ENCODE measurements around the gene TACR2.

Gene TACR2

DNA sequence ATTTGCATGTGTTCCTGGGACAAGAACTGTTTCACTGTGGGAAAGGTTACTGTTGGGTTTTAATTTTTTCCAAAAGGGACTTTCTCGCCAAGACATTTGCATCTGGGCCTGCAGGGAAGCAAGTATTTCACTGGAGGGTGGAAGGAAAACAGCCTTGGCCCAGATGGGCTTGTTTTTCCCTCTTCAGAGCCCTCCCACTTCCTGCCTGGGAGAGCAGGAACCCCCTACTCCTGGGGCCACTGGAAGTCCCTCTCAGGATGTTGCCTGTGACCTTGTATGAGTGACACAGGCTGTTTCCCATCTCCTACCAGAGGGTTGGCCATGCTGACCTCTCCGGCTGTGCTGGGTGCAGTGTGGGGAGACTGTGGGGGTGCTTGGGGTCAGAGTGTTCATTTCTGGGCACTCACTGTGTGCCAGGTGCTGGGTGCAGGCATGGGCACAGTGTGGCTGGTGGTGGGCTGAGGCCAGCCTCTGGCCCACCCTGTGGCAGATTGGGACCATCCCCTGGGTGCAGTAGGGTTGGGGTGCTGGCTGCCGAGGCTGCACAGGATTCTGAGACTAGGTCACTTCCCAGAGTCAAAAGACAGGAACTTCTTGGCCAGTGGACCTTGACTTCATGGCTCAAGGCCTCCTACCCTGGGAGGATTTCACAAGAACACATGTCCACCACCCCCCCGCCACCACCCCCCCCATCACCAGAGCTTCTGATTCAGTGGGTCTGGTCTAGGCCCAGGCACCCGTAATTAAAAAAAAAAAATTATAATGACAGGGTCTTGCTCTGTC is 44.7 kb upstream of the TACR2 start:
- no peak overlapping the region for H3K4me3 ChIP-seq (ENCODE audit: low read depth, low read length)
- TF ChIP-seq, protein P1, sequence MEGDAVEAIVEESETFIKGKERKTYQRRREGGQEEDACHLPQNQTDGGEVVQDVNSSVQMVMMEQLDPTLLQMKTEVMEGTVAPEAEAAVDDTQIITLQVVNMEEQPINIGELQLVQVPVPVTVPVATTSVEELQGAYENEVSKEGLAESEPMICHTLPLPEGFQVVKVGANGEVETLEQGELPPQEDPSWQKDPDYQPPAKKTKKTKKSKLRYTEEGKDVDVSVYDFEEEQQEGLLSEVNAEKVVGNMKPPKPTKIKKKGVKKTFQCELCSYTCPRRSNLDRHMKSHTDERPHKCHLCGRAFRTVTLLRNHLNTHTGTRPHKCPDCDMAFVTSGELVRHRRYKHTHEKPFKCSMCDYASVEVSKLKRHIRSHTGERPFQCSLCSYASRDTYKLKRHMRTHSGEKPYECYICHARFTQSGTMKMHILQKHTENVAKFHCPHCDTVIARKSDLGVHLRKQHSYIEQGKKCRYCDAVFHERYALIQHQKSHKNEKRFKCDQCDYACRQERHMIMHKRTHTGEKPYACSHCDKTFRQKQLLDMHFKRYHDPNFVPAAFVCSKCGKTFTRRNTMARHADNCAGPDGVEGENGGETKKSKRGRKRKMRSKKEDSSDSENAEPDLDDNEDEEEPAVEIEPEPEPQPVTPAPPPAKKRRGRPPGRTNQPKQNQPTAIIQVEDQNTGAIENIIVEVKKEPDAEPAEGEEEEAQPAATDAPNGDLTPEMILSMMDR (IDR thresholded peaks at IDR 0.05; ENCODE audit: low read depth, low read length, missing control alignments), result no peak
- DNase-seq (ENCODE audit: low read depth), result no peak
- in situ Hi-C loops (cut with HindIII; ENCODE audit: low sequenced_read_pairs), result no loop called here

DNA sequence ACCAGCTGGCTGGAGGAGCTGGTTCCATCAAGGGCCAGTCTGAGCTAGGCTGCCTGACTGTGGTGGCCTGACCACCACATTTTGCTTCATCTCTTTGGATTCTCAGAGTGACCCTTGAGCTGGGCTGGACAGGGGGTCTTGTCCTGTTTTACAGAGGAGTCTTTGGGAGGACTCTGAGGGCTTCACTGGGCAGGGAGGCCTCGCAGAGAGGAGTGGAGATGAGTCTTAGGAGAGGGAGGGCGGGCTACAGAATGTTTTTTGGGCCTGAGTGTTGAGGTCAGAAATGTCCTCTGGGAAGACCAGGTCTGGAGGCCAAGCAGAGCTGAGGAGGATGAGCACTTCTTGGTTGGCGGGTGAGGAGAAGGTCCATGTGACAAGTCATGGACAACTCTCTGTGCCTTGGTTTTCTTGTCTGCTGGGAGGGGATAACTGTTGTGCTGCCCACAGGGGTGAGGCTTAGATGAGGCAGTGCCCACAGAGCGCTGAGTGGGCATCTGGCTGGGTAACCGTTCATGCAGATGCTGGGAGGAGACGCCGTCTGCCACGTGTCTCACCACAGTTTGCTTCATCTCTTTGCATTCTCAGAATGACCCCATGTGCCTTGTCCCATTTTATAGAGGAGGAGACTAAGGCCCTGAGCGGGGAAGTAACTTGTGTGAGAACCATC is 44.0 kb upstream of the TACR2 start:
- in situ Hi-C loops (cut with HindIII; ENCODE audit: low sequenced_read_pairs), result no loop called here
- H3K4me3 ChIP-seq (ENCODE audit: low read depth, low read length), result no peak overlapping the region
- TF ChIP-seq, protein P1 (IDR thresholded peaks at IDR 0.05; ENCODE audit: low read depth, low read length, missing control alignments), result no peak
- no peak for DNase-seq (ENCODE audit: low read depth)

DNA sequence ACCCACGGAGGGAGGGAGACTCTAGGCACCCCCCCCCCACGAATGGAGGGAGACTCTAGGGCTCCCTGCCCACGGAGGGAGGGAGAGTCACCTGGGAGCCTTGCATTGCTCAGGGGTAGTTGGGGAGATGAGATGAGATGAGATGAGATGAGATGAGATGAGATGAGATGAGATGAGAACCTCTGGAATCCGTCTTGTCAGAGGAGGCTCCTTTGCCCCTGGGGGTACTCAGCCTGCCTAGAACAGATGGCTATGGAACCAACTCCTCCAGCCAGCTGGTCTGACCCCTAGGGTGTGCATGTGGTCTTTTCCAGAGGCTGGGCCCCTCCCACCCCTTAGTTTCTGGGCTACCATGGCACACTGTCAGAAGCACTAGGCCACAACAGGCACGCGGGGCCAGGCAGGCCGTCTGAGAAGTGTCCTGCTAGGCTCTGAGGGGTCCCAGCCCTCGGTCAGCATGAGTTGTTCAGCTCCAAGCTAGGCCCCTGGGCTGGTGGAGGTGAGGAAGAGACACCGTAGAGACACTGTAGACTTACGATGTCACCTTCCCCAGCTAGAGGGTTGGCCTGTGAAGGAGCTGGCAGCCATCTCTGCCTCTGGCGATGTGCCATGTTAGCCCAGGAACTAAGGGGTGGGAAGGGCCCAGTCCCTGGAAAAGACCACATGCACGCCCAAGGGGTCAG is 43.3 kb upstream of the TACR2 start:
- in situ Hi-C loops (cut with HindIII; ENCODE audit: low sequenced_read_pairs), result no loop called here
- TF ChIP-seq, protein P1 (IDR thresholded peaks at IDR 0.05; ENCODE audit: low read depth, low read length, missing control alignments), result no peak

DNA sequence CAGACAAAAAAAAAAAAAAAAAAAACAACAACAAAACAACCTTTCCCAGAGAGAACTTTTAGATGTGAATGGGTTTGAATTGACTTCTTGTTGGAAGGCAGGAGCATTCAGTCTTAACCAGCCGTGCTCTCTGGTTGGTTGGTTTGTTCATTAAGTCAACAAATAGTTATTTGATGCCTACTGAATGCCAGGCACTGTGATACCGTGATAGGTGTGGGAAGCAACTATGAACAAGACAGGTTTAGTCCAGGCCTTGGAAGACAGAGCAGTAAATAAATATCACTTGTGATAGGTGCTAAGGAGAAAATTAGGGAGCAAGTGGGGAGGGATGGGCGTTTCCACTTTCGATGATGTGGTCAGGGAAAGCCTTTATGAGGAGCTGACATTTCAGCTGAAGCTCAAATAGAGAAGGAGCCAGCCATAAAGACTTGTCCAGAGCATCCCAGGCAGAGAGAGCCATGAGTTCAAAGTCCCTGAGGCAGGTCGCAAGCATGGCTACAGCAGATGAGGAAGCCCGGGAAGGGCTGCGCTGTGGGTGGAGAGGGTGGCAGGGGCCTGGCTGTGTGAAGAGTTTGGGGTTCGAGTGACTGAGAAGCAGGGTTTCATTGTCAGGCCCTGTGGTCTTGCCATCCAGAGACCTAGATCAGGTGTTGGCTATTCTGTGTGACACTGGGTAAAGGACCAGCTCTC is 42.5 kb upstream of the TACR2 start:
- DNase-seq (ENCODE audit: low read depth), result no peak
- in situ Hi-C loops (cut with HindIII; ENCODE audit: low sequenced_read_pairs), result no loop called here
- no peak overlapping the region for H3K4me3 ChIP-seq (ENCODE audit: low read depth, low read length)
- TF ChIP-seq, protein P1 (IDR thresholded peaks at IDR 0.05; ENCODE audit: low read depth, low read length, missing control alignments), result no peak

More for the DNA sequence above, 43.3 kb upstream of the TACR2 start:
- H3K4me3 ChIP-seq (ENCODE audit: low read depth, low read length), result no peak overlapping the region
- no peak for DNase-seq (ENCODE audit: low read depth)

DNA sequence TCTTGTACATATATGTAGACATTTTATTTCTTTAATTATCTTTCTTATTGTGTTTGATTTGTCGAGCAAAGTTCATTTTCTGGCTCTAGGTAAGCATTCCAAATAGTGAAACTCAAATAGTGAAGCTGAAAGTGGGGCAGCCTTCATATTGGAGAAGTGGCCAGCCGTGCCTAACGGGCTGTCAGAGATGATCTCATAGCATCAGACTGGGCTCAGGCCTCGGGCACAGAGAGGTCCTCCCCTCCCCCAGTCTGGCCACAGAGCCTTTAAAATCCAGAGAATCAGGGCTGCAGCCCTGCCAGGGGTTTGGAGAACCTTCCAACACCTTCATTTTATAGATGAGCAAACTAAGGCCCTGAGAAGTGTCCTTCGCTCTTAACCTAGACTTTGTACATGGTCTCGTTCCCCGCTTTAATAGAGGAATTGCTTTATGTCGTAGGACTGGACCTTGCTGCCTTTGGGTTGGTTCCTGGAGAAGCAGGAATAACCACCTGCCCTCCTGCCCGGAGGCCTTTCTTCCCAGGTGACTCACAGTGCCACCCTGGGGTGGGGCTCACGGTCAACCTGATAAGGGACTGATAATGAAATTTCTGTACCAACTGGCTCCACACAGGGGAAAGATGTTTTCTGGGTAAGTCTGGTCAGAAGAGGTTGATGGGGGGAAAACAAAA is 41.8 kb upstream of the TACR2 start:
- in situ Hi-C loops (cut with HindIII; ENCODE audit: low sequenced_read_pairs), result no loop called here
- no peak for DNase-seq (ENCODE audit: low read depth)

More for the DNA sequence above, 41.8 kb upstream of the TACR2 start:
- H3K4me3 ChIP-seq (ENCODE audit: low read depth, low read length), result no peak overlapping the region
- TF ChIP-seq, protein P1 (IDR thresholded peaks at IDR 0.05; ENCODE audit: low read depth, low read length, missing control alignments), result no peak

Data from astrocyte of the cerebellum (primary cell).